Inflammatory macrophage treated with lipopolysaccharide for 1 hour (primary cell): ENCODE measurements around the gene HSPG2.

ENCODE experiments used
- DNase-seq, 2 donors: peaks; one replicate each; pipeline ENCODE4 v3.0.0-alpha.2; 2020 to 2022

The HSPG2 gene

GRCh38 chr1:21861602-21862429, 75.3 kb downstream of the HSPG2 start:
- no peak for DNase-seq

- no peak for DNase-seq
These were observed 76.1 kb downstream of the HSPG2 start for GRCh38 chr1:21860971-21861370.

GRCh38 chr1:21859669-21860179, 77.4 kb downstream of the HSPG2 start:
- DNase-seq, result no peak

- DNase-seq, result peak; percentile 31 to 48
These were observed 79.1 kb downstream of the HSPG2 start for GRCh38 chr1:21857840-21858670.

- peak in 1 of 2 donors; percentile 16 for DNase-seq
These were observed 79.8 kb downstream of the HSPG2 start for GRCh38 chr1:21857142-21857839.

DNA sequence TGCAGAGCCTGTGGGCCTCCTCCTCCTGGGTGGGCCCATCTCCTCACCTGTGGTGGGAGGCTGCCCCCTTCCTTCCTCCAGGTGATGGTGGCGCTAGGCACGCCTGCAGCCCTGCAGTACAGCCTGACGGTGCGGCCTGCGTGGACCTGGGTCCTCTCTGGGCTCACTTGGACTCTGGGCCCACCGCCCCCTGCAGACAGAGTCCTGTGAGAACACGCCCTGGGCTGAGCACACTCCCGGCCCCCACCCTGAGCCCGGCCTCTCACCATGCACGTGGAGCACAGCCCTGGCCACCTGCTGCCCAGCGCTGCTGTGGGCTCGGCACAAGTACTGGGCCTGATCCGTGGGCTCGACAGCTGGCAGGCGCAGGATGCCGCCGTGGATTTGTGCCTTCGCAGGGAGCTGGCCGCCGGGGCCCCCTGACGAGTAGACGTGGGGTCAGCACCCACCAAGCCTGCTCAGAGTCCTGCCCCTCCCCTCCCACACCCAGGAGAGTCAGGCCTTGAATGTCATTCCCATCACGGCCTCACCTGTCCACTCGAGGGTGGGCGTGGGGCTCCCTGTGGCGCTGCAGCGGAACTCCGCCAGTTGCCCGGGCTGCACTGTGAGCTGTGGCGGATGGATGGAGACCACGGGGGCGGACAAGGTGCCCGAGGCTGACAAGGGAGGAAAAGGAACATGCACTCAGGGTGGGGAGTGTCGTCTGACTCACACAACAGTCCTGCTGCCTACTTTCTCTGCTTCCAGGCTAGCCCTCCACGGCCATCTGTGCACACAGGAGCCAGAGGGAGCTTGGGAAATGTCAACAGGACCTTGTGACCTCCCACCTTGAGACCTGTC, 81.6 kb downstream of the HSPG2 start:
- DNase-seq, result no peak

- DNase-seq, result no peak
These were observed 82.4 kb downstream of the HSPG2 start for GRCh38 chr1:21854751-21855131.

- no peak for DNase-seq
These were observed 82.9 kb downstream of the HSPG2 start for GRCh38 chr1:21854090-21854750.

GRCh38 chr1:21853131-21853427, 84.0 kb downstream of the HSPG2 start:
- DNase-seq, result no peak

GRCh38 chr1:21852282-21853130, 84.6 kb downstream of the HSPG2 start:
- peak; percentile 4 to 15 for DNase-seq

- DNase-seq, result no peak
These were observed 85.5 kb downstream of the HSPG2 start for GRCh38 chr1:21851430-21852250.

DNA sequence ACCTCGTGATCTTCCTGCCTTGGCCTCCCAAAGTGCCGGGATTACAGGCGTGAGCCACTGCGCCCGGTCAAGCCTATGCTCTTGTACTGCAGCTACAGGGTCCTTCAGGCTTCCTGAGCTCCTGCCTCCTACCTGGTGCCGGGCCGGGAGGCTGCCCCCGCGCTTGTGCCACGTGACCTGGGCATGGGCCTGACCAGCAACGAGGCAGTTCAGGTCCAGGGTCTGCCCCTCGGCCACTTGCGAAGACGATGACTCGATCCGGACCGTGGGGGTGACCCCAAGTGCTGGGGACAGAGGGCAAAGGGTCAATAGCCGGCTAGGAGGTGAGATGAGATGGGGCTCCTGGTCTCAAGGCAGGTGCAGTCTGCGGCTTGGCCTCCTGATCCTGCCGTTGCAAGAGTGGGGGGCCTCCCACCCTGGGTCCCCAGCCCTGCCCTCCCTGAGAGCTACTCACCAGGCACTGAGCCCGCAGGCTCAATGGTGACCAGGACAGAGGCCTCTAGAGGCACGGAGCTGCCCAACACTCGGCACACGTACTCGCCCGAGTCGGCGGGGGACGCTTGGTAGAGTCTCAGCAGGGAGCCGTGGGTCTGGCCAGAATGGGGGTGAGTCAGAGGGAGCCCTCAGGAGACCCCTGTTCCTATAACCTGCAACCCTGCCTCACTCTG, 87.1 kb downstream of the HSPG2 start:
- no peak for DNase-seq

DNA sequence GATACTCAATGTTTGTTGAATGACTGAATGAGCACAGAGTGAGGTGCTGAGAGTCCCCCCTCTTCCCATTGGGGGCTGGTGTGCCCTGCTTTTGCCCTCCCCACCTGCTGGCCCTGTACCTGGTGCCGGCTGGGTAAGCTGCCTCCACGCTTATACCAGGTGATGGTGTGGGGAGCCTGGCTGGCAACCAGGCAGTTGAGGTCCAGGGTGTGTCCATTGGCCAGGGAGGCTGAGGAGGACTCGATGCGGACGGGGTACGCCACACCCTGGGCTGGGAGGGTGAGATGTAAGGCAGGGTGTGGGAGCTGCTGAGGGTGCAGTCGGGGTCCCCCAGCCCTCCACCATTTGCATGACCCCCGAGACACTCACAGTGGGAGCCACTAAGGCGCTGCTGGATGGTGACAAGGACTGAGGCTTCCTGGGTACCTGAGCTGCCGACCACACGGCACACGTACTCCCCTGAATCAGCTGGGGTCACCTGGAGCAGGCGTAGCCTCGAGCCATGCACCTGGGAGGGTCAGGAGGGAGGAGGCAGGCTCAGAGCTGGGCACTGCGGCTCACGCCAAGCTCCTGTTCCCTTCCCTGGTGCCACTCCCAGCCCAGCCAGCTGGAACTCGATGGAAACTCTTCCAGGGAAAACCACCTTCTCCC, 88.5 kb downstream of the HSPG2 start:
- no peak for DNase-seq

- no peak for DNase-seq
These were observed 89.6 kb downstream of the HSPG2 start for GRCh38 chr1:21847223-21848205.

DNA sequence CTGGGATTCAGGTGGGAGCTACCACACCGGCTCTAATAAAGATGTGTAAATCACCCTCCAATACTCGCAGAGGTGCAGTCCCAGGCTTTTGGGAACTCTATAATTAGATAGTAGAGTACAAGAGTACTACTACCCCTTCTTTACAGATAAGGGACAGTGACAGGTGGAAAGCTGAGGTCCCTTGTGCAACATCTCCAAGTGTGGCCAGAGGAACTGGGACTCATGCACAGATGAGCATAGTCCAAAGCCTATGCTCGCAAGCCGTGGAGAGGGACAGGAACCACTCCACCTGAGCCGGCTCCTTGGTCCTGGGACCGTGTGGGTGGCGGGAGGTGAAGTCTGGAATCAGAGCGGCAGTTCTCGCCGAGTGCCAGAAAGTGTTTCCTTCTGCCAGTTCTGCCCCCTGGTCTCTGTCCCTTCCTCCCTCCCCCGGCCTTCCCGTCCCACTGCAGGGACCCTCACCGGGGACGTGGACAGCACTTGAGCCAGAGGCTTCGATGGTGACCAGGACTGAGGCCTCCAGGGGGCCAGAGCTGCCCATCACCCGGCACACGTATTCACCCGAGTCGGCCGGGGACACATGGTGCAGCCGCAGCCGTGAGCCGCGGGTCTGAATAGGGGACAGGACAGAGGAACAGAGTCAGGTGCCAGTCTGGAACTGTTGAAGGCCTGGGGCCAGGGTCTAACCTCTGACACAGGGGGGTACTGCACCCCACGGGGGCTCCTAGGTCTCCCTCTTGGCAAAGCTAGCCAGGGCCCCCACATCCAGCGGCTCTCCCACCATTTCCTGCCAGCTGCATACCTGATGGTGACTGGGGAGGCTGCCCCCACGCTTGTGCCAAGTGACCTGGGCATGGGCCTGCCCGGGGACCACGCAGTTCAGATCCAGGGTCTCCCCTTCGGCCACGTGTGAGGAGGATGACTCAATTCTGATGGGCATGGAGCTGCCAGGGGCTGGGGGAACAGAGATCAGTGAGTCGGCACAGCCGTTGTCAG, 91.2 kb downstream of the HSPG2 start:
- no peak for DNase-seq

- DNase-seq, result no peak
These were observed 93.1 kb downstream of the HSPG2 start for GRCh38 chr1:21843996-21844395.
